SU-DHL-6 (cell line): ENCODE data around the gene TMC1.

Experiments
- CTCF ChIP-seq: fragments of 200-600 bp; sonication (generic); IDR thresholded peaks from one replicate; pipeline ENCODE4 v1.5.1; 2017; ENCODE audit warnings: antibody characterized with exemption, mild to moderate bottlenecking, low read length, moderate library complexity; ENCODE audit not compliant: insufficient read depth, poor library complexity, severe bottlenecking
- EZH2phosphoT487 ChIP-seq: fragments of 200-600 bp; sonication (generic), shearing (Covaris generic); conservative IDR thresholded peaks from 2 replicates; pipeline ENCODE4 v1.6.1; 2018; ENCODE audit warnings: mild to moderate bottlenecking, antibody characterized with exemption, low read length, moderate library complexity, mixed read lengths

GRCh38 chr9:72882117-72882775 is 360.8 kb downstream of the TMC1 start:
- TF ChIP-seq CTCF: no peak
- no peak for TF ChIP-seq EZH2phosphoT487
